Activated T-cell treated with anti-CD3 and anti-CD28 coated beads for 4 hours (primary cell): ENCODE results near the gene RPL35.

ENCODE experiments used
- DNase-seq: peaks from one replicate; pipeline ENCODE4 v3.0.0-alpha.2; 2020

RPL35 gene

GRCh38 chr9:124861342-124862229, at the start of gene RPL35, which contains the start of gene ARPC5L:
Gene RPL35 (minus strand): TSS chr9:124861957. CDS start chr9:124861912, 45 bp downstream.
Gene ARPC5L (plus strand): TSS chr9:124862130. CDS start chr9:124869291, 7,161 bp downstream.
- DNase-seq, result peak; percentile 94

- DNase-seq, result no peak
Observed at GRCh38 chr9:124908098-124908497, 46.3 kb upstream of the RPL35 start.

- no peak for DNase-seq
Observed at GRCh38 chr9:124906966-124907365, 45.2 kb upstream of the RPL35 start.

- no peak for DNase-seq
Observed at GRCh38 chr9:124899845-124900244, 38.1 kb upstream of the RPL35 start.

GRCh38 chr9:124897570-124898460, 36.1 kb upstream of the RPL35 start:
- no peak for DNase-seq

- peak; percentile 17 for DNase-seq
Observed at GRCh38 chr9:124894741-124895170, 33.0 kb upstream of the RPL35 start.

- no peak for DNase-seq
Observed at GRCh38 chr9:124894035-124894740, 32.4 kb upstream of the RPL35 start.

GRCh38 chr9:124890179-124890578, 28.4 kb upstream of the RPL35 start:
- DNase-seq, result no peak

GRCh38 chr9:124889006-124889405, 27.2 kb upstream of the RPL35 start:
- no peak for DNase-seq

GRCh38 chr9:124887832-124888231, 26.1 kb upstream of the RPL35 start:
- no peak for DNase-seq

- no peak for DNase-seq
Observed at GRCh38 chr9:124886866-124887492, 25.2 kb upstream of the RPL35 start.

GRCh38 chr9:124886461-124886860, 24.7 kb upstream of the RPL35 start:
- no peak for DNase-seq

GRCh38 chr9:124885551-124885950, 23.8 kb upstream of the RPL35 start:
- no peak for DNase-seq

GRCh38 chr9:124884376-124884775, 22.6 kb upstream of the RPL35 start:
- no peak for DNase-seq

GRCh38 chr9:124882231-124882630, 20.5 kb upstream of the RPL35 start:
- no peak for DNase-seq

- no peak for DNase-seq
Observed at GRCh38 chr9:124881138-124881743, 19.5 kb upstream of the RPL35 start.

- no peak for DNase-seq
Observed at GRCh38 chr9:124880501-124880900, 18.7 kb upstream of the RPL35 start.

GRCh38 chr9:124879226-124879625, 17.5 kb upstream of the RPL35 start:
- DNase-seq, result no peak

GRCh38 chr9:124878518-124878917, 16.8 kb upstream of the RPL35 start:
- DNase-seq, result no peak

GRCh38 chr9:124878021-124878420, 16.3 kb upstream of the RPL35 start:
- DNase-seq, result no peak

GRCh38 chr9:124877021-124877782, 15.4 kb upstream of the RPL35 start:
- no peak for DNase-seq
